Transverse colon (tissue), 3 donors: Measurements from ENCODE around the gene KIZ.

ENCODE experiments used
- EP300 ChIP-seq: sonication (generic); formaldehyde crosslinking; IDR thresholded peaks from one replicate; pipeline ENCODE4 v1.6.1; 2017; ENCODE audit warnings: antibody characterized with exemption, low read depth
- POLR2A ChIP-seq: fragments of 450-650 bp; IDR thresholded peaks from one replicate; pipeline ENCODE4 v1.6.1; 2016; ENCODE audit warnings: antibody characterized with exemption, mild to moderate bottlenecking, moderate library complexity
- TF ChIP-seq, protein P1 (sequence below), 5 experiments: fragments of 200-600 bp in 3 of 5; fragments of 450-650 bp in 2 of 5; sonication (generic) in 3 of 5; IDR thresholded peaks; 1 replicate in 2 of 5; 2 replicates in 3 of 5; pipeline ENCODE4 v1.5.1; 2016 to 2017; ENCODE audit warnings: antibody characterized with exemption in 5 of 5, inconsistent platforms in 3 of 5, mild to moderate bottlenecking in 2 of 5, moderate library complexity in 1 of 5

GRCh38 chr20:21206584-21206983 is 80.7 kb downstream of the KIZ start:
- TF ChIP-seq EP300 (no peak), POLR2A (no peak)
- TF ChIP-seq, protein P1, sequence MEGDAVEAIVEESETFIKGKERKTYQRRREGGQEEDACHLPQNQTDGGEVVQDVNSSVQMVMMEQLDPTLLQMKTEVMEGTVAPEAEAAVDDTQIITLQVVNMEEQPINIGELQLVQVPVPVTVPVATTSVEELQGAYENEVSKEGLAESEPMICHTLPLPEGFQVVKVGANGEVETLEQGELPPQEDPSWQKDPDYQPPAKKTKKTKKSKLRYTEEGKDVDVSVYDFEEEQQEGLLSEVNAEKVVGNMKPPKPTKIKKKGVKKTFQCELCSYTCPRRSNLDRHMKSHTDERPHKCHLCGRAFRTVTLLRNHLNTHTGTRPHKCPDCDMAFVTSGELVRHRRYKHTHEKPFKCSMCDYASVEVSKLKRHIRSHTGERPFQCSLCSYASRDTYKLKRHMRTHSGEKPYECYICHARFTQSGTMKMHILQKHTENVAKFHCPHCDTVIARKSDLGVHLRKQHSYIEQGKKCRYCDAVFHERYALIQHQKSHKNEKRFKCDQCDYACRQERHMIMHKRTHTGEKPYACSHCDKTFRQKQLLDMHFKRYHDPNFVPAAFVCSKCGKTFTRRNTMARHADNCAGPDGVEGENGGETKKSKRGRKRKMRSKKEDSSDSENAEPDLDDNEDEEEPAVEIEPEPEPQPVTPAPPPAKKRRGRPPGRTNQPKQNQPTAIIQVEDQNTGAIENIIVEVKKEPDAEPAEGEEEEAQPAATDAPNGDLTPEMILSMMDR (IDR thresholded peaks at IDR 0.05): no peak
